HG03439 (cell line): ENCODE data around the gene BDKRB1.

Experiments used
- ATAC-seq: cut with Tn5 transposase; IDR thresholded peaks from one replicate; pipeline ENCODE4 v1.9.1; 2021; ENCODE audit warnings: mild to moderate bottlenecking, moderate library complexity; ENCODE audit not compliant: unreplicated experiment

Gene BDKRB1

DNA sequence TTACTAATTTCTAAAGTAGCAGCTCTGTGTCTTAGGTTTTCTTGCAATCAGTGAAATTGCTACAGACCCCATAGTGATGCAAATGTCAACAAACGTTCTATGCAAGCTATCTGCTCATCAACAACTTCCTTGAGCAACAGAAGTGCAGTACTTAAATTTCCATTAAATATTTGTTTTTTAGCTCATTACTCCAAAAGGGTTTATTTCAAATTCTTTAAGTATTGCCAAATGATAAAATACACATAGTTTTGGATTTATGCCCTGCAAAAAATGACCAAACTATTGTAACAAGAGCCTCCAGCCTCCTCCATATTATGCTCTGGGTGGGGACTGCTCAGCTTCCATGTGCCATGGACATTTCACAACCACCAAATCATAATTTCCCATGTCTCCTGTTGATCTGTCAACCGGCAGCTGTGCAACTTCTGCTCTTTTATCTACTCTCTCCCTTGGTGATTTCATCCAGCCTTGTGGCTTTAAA lies 4.4 kb downstream of the BDKRB1 start:
- no peak for ATAC-seq

DNA sequence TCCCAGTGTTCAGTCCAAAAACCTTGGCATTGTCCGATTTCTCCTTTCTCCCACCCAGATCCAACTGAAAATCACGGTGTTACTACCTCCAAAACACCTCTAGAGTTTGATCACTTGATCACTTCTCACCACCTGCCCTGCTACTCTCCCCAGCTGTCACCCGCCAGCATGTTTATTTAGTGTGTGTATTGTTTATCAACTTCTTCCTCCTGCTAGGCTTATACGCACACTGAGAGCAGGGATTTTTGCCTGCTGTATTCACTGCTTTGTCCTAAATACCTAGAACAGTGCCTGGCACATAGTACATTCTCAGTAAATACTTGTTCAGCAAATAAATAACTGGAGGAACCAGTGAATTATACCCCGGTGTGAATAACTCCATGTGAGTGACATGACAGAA lies 5.0 kb downstream of the BDKRB1 start:
- no peak for ATAC-seq

DNA sequence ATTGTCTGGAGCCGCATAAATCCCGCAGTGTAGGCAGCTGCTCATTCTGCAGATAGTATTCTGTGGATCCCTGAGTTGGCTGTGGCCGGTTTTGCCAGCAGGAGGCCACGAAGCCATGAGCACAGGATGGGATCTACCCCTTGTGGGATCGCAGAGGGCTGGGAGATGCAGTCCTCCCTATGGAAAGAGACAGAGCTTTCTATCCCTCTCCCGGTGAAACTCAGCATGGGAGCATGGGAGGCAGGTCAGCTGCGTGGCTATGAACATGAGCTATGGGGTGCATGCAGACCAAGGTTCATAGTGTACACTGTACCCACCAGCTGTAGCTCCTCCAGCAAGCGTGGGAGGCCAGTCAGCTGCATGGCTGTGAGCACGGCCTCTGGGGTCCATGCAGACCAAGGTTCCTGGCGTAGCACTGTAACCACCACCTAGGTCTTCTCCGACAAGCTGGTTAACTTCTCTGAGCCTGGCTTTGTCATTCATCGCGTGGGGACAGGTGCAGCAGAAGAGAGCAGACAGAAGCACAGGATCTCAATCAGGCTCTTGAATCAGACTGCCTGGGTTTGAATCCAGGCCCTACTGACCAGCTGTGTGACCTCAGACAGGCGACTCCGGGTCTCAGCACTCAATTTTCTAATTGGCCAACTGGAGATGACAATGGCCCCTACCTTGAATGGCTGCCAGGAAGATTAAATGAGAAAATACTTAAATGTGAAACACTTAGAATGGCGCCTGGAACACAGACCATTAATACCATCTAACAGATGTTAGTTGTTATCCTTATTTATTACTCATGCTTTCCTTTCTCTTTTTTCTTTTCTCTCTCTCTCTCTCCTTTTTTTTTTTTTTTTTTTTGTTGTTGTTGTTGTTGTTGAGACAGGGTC lies 6.0 kb downstream of the BDKRB1 start:
- no peak for ATAC-seq

DNA sequence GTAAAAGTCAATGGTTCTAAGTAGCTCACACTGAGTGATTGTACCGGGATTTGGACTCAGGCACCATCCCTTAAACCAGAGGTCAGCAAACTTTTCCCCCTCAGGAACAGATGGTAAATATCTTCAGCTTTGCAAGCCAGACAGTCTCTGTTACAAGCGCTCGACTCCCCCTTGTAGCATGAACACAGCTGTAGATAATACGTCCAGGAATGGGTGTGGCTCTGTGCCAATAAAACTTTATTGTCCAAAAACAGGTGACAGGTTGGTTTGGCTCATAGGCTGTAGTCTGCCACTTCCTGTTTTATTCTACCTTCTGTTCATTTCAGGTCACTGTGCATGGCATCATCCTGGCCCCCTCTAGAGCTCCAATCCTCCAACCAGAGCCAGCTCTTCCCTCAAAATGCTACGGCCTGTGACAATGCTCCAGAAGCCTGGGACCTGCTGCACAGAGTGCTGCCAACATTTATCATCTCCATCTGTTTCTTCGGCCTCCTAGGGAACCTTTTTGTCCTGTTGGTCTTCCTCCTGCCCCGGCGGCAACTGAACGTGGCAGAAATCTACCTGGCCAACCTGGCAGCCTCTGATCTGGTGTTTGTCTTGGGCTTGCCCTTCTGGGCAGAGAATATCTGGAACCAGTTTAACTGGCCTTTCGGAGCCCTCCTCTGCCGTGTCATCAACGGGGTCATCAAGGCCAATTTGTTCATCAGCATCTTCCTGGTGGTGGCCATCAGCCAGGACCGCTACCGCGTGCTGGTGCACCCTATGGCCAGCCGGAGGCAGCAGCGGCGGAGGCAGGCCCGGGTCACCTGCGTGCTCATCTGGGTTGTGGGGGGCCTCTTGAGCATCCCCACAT lies 7.6 kb downstream of the BDKRB1 start:
- ATAC-seq = no peak

DNA sequence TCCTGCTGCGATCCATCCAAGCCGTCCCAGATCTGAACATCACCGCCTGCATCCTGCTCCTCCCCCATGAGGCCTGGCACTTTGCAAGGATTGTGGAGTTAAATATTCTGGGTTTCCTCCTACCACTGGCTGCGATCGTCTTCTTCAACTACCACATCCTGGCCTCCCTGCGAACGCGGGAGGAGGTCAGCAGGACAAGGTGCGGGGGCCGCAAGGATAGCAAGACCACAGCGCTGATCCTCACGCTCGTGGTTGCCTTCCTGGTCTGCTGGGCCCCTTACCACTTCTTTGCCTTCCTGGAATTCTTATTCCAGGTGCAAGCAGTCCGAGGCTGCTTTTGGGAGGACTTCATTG lies 8.2 kb downstream of the BDKRB1 start:
- ATAC-seq = no peak

DNA sequence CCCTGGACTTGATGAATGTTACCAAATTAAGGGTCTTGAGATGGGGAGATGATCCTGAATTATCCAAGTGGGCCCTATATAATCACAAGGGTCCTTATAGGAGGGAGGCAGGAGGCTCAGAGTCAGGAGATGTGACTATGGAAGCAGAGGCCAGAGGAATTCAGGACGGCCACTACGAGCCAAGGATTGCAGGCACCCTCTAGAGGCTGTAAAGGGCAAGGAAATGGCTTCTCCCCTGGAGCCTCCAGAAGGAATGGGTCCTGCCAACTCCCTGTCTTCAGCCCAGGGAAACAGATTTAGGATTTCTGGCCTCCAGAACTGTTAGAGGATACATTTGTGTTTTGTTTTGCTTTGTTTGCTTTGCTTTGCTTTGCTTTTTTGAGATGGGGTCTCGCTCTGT lies 8.8 kb downstream of the BDKRB1 start:
- no peak for ATAC-seq

DNA sequence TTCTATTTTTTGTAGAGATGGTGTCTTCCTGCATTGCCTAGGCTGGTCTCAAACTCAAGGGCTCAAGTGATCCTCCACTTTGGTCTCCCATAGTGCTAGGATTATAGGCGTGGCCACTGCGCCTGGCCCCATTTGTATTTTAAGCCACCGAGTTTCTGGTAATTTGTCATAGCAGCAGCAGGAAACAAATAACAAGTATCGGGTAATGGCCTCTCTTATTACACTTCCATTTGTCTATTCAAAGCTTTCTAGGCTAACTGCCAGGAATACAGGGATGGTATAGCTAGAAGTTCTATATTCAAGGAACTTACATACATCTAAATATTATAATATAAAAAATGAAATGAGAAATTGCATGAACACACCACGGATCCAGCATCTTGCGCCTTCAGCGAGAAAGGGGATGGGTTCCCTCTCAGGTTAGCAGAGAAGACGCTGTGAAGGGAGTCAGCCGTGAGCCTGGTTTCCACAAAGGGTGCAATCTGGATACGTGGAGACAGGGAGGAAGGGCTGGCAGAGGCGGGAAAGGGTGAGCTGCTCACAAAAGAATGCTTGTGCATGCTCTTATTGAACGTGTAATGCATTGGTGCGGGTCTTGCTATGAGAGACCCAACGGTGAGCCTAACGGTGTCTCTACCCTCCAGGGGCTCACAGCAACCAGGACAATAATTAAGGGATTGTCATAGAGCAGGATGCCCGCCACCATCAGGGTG lies 9.5 kb downstream of the BDKRB1 start:
- no peak for ATAC-seq

DNA sequence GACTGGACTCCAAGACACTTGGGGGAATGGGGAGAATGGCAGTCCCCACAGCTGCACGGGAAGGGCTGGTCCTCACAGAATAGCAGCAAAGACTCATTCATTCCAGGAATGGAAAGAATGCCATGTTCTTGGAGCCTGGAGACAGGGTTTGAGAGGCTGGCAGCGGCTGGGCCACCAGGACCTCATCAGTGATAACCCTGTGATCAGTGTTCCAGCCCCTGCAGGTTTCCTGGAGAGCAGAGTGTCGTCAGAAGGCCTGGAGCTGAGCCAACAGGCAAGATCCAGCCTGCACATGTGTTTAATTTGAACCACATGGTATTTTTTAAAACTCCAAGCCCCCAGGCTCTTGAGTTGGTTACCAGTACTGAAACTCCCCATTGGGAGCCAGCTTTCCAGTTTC lies 11.3 kb downstream of the BDKRB1 start:
- no peak for ATAC-seq

DNA sequence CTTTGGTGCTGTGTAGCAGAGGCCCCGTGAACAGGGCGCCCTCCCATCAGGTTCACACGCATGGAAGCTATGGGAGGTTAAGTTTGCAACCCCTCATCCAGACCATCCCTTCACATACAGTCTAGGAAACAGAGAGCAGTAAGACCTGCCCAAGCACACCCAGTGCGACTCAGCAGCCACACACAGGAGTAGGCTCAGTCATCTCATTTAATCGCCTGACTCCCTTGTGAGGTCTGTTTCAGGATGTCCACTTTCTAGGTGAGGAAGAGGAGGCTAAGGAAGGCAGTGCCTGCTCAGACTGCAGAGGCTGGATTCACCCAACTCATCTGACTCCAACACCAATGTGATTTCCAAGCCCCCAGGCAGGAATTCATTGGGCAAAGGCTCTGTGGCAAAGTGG lies 11.9 kb downstream of the BDKRB1 start:
- ATAC-seq = no peak

DNA sequence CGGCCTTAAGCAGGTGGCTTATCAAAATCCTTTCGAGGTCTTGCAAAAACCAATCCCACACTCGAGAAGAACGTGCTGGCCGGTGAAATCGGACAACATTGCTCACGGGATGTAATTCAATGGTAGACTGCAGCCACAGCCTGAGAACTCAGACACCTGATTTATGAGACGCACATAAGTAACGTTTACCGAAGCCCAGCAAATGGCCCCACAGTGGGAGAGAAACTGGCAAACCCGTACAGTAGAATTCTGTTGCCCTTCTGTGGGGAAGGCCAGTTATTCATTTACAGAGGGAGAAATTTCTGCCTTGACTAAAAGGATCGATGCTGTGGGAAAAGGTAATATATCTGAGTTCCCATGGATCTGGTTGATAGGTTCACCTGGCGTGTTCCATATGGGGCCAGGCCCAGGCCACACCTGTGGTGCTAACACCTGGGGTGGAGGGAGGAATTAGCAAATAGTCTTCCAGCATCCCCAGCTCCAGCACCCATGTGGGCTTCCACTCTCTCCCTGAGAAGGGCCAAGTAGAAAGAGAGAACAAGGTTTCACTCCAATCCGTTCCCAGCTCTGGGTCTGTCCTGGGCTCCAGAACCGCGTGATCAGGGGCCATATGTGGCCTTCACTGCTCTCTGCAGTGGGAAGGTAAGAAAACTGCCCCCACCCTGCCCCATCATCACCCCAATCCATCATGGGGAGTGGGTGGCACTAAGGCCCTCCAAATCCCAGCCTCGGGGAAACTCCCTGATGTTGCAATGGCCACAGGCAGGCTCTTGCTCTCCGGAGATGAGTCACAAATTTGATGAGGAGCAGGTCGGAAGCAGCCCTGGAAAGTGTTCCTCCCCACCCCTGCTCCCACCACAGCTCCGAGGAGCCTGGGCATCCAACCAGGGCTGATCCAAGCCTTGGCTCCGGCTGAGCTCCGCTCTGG lies 12.7 kb downstream of the BDKRB1 start:
- ATAC-seq = no peak

DNA sequence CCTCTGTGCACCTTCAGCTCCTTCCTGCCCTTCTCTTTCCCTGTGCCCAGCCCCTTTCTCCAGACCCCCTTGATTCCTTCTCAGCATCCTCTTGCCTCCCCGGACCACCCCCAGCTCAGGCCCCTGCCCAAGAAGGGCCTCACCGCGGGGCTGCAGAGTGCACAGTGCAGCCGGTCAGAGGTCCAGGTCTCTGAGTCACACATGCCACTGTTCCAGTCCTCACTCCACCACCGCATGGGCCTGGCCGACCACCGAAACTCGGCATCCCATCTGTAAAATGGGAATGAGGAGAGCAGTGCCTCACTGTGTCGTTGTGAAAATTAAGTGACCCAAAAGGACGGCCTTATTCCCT lies 13.3 kb downstream of the BDKRB1 start:
- ATAC-seq = no peak

DNA sequence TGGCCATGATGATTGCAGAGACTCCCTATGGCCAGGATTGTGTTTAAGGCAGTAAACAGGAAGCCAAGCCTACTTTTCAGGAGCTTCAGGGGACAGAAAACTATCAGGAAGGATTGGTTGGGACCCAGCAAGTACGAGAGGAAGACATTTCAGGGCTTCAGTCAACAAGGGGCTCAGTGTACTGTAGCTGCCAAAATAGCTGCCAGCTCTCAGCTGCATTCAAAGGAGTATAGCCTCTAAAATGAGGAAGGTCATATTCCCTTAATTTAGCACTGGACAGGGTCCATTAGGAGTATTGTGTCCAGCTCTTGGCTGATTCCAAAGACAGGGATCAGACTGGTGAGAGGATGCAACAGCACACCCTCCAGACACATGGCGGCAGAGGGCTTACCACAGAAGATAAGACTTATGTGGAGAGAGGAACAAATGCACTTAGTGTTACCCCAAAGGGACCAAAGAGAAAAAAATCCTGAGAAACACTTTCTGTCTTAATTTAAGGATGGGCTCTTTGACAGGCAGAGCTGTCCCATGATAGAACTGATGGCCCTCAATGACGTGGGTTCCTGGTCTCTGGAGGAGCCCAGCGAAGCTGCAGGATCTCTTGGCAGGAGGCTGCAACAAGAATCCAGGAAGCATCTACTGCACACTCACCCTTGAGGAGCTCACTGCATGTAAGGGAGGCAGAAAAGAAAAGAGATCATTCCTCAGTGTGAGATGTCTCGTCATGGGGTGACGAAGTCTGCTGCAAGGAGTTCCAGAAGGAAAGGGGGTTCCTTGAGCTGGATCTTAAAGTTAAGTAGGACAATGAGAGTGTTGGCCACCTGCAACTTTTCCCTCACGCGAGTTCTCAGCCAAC lies 14.8 kb downstream of the BDKRB1 start:
- no peak for ATAC-seq

DNA sequence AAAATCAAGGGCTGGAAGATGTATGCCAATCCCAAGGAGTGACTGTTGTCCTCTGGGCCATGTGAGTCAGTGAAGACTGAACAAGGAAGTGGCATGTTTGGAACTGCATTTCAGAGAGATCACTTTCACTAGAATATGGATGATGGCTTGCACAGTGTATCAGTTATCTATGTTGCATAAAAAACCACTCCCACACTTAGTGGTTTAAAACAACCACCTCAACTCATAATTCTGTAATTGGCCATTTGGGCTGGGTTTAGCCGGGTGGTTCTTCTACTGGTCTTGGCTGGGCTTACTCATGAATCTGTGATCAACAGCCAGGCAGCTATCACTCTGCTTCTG lies 15.4 kb downstream of the BDKRB1 start:
- ATAC-seq = no peak

DNA sequence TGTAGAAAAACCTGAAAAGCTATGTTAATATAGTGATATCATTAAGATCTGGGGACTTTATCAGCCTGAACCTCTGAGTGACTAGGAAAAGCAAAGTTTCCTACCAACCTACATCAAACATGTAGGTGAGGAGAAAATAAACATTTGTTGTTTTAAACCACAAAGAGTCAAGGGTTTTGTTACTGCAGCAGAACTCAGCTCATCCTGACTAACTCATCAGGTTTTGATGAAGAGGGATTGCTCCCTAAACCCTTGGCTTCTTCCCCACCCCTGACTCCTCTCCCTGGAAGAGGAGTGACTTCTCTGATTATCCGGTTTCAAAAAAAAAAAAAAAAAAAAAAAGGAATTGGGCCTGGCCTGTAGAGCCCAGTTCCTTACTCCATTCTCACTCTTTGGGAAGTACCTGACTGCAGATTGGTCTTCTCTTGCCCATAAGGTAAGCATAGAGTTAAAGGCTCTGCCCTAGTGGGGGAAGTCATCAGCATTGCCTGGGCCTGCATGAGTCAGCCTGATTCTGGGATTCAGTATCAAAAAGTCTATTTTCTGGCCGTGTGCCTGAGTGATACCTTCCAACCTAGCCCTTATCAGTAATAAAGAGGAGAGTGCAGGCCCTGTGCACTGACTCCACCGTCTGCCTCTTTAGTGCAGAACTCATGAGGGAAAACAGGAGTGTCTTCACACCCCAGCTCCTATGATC lies 16.9 kb downstream of the BDKRB1 start:
- no peak for ATAC-seq

DNA sequence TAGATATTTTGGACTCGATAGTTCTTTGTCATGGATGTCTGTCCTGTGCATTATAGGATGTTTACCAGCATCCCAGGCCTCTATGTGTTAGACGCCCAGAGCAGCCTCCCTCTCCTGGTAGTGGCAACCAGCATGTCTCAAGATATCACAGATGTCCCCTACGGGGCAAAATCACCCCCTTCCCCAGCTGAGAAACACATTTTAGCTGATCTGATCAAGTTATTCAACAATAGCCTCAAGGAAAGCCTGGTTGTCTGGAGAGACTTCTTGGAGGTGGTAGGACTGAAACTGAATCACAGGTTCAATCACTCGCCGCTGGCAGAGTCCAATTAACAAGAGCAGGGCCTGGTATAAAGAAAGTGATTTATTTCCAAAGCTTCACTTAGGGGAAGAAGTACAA lies 17.6 kb downstream of the BDKRB1 start:
- ATAC-seq = no peak

DNA sequence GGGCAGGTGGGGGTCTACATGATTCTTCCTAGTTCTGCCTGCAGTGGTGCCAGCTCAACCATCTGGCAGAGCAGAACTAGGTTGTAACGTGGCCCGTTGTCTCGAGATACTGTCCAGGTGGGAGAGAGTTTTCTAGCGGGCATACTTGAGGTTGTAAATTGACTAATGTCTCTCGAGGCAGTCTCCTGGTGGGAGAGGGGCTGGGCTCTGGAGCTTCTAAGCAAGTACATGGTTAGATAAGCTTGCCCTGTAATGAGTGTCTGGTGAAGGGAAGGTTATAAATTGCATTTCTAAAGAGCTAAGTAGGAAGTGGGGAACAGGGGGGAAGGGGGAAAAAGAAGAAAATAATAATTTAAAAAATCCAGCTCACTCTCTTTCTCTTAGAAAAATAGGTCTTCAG lies 18.1 kb downstream of the BDKRB1 start:
- ATAC-seq = no peak

DNA sequence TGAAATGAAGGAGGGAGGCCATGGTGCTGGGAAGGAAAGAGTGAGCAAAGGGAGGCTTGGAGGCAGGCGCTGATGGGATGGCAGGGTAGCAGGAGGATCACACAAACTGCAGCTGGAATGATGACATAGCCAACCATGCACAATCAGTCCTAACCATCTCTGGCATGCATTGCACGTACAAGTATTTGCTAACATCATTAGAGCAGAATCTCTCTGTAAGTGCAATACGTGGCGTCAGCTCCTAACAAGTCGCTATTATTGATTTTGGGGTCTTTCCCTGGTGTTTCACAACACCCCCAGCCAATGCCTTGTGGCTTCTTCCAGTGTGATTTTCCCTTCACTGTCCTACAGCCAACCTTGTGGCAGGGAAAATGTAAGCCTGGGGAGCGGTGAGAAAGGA lies 18.5 kb downstream of the BDKRB1 start:
- ATAC-seq = no peak

DNA sequence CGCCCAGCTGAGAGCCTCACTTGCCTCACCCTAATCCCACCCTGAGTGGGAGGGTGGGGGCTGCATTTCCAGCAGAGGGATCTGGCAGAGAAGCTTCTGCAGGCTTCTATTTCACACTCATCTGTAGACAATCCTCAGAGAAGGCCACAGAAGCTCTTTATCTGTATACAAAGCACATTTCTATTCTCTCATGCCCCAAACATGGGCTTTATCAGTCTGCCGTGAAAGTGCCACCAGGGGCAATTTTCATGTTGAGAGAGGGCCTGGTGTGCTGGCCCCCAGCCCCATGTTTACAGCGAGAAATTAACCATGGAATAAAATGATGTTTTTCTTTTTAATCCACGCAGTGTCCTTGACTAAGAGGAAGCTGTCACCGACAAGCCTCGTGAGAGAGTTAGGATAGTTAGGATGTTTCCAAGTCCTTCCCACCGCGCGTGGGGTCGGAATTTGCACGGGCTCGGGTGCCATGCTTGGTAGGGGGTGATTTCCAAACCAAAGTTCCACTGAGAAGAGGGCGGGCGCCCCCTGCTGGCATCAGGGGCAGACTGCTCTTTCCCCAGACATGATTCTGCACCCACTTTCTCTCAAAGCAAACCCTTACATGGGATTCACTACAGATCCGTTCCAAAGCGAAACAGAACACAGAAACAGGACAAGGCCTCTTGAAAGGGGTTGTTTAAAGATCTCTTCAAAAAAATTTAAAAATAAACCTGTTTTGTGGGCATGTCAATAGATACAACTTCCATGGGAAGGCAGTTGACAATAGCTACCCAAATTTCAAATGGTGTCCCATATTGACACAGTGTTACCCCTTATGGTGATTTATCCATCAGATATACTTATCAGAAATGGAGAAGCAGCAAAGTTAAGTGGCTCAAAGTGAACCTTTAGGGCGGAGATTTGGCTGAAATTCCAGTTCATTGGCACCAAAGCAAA lies 19.4 kb downstream of the BDKRB1 start:
- ATAC-seq = peak; percentile 56
